Activated naive CD4-positive, alpha-beta T cell treated with anti-CD3 and anti-CD28 coated beads, Interleukin-2, amount 50 U/mL, for 72 hours (primary cell): ENCODE results near the gene ALKBH4. TPM values are rescaled to one million over a fixed set of nuclear protein-coding genes. Genes with fewer than 3 reads are reported as not detected.
"Not testable (repeated sequence)": the region's sequence is repeated elsewhere in the genome, so short reads cannot be mapped to it uniquely, and the experiment has no call there.

Experiments
- ATAC-seq, 2 donors: fragments of 150-1000 bp; cut with Tn5 transposase; 2 replicates each; pipeline ENCODE4 v1.10.0; 2021; ENCODE audit warnings: mild to moderate bottlenecking in 2 of 2, moderate library complexity in 2 of 2
- DNase-seq, 2 donors: peaks; one replicate each; pipeline ENCODE4 v3.0.0; 2021 to 2022; ENCODE audit warnings: low spot score in 2 of 2
- H3K27ac Mint-ChIP-seq, 2 donors: one replicate each; pipeline ENCODE4 v1.8.0; 2022; ENCODE audit warnings: mild to moderate bottlenecking in 2 of 2, mixed read lengths in 2 of 2
- H3K36me3 Mint-ChIP-seq, 2 donors: one replicate each; pipeline ENCODE4 v1.8.0; 2022; ENCODE audit warnings: mixed read lengths in 2 of 2
- H3K9me3 Mint-ChIP-seq, 2 donors: one replicate each; pipeline ENCODE4 v1.8.0; 2022; ENCODE audit warnings: mixed read lengths in 2 of 2
- total RNA-seq, 2 donors: library from RNA; stranded (reverse); gene quantifications; one replicate each; pipeline ENCODE4 v1.2.3, GENCODE V29; 2022

The ALKBH4 gene
- total RNA-seq, 2 donors from 2014 or later: 8.2 to 9.3 TPM

GRCh38 chr7:102484317-102484716 is 19.7 kb upstream of the ALKBH4 start:
- H3K9me3 Mint-ChIP-seq, ATAC-seq, DNase-seq, H3K27ac Mint-ChIP-seq, H3K36me3 Mint-ChIP-seq: not testable (repeated sequence)

GRCh38 chr7:102481962-102482361 is 17.3 kb upstream of the ALKBH4 start:
- H3K27ac Mint-ChIP-seq, H3K36me3 Mint-ChIP-seq, H3K9me3 Mint-ChIP-seq, ATAC-seq: not testable (repeated sequence)
- peak; percentile 1 to 54 for DNase-seq

GRCh38 chr7:102479982-102480637 is 15.4 kb upstream of the ALKBH4 start:
- H3K9me3 Mint-ChIP-seq, H3K27ac Mint-ChIP-seq, ATAC-seq, H3K36me3 Mint-ChIP-seq: not testable (repeated sequence)
- peak; percentile 45 to 60 for DNase-seq

- not testable (repeated sequence) for DNase-seq, H3K27ac Mint-ChIP-seq, H3K36me3 Mint-ChIP-seq, H3K9me3 Mint-ChIP-seq
- peak; percentile 17 to 58 for ATAC-seq
Observed at GRCh38 chr7:102479209-102479584, 14.5 kb upstream of the ALKBH4 start.

- peak within 1 kb of the TSS in 1 of 2 donors; percentile 82 for H3K27ac Mint-ChIP-seq
- ATAC-seq: peak; percentile 81 to 93
- DNase-seq: peak; percentile 76 to 85
- not testable (repeated sequence) for H3K9me3 Mint-ChIP-seq, H3K36me3 Mint-ChIP-seq
Observed at GRCh38 chr7:102478314-102479208, 13.9 kb upstream of the ALKBH4 start, which contains the start of gene POLR2J. Gene POLR2J (minus strand): TSS chr7:102478922. CDS start chr7:102478860, 62 bp downstream.

- not testable (repeated sequence) for ATAC-seq, H3K27ac Mint-ChIP-seq
Observed at GRCh38 chr7:102474736-102475435, 10.2 kb upstream of the ALKBH4 start.

GRCh38 chr7:102474116-102474515 is 9.5 kb upstream of the ALKBH4 start:
- H3K9me3 Mint-ChIP-seq, H3K36me3 Mint-ChIP-seq, H3K27ac Mint-ChIP-seq, ATAC-seq: not testable (repeated sequence)
- peak in 1 of 2 donors; percentile 44 for DNase-seq

More at GRCh38 chr7:102474736-102475435, 10.2 kb upstream of the ALKBH4 start:
- H3K9me3 Mint-ChIP-seq, H3K36me3 Mint-ChIP-seq: not testable (repeated sequence)
- DNase-seq: peak in 1 of 2 donors; percentile 39

- Mint-ChIP-seq H3K36me3 (no peaks in the 10 kb centered on the region), H3K27ac (no peak overlapping the region), H3K9me3 (no peaks in the 10 kb centered on the region)
- DNase-seq (peak in 1 of 2 donors; percentile 52), ATAC-seq (no peak)
Observed at GRCh38 chr7:102473271-102473991, 8.8 kb upstream of the ALKBH4 start.

GRCh38 chr7:102472126-102473041 is 7.7 kb upstream of the ALKBH4 start:
- no peaks in the 10 kb centered on the region for H3K9me3 Mint-ChIP-seq
- ATAC-seq (no peak), DNase-seq (peak in 1 of 2 donors; percentile 54)
- H3K27ac Mint-ChIP-seq: peak overlapping the region; percentile 41 to 86
- H3K36me3 Mint-ChIP-seq: no peaks in the 10 kb centered on the region

- Mint-ChIP-seq H3K36me3 (no peaks in the 10 kb centered on the region), H3K9me3 (no peaks in the 10 kb centered on the region), H3K27ac (peak overlapping the region; percentile 41 to 86)
- DNase-seq (peak in 1 of 2 donors; percentile 55), ATAC-seq (no peak)
Observed at GRCh38 chr7:102471791-102472125, 7.1 kb upstream of the ALKBH4 start.

GRCh38 chr7:102469972-102470825 is 5.5 kb upstream of the ALKBH4 start:
- H3K27ac Mint-ChIP-seq: no peak overlapping the region
- no peaks in the 10 kb centered on the region for H3K9me3 Mint-ChIP-seq
- ATAC-seq: no peak
- peak in 1 of 2 donors; percentile 53 for DNase-seq
- H3K36me3 Mint-ChIP-seq: no peaks in the 10 kb centered on the region

GRCh38 chr7:102469351-102469971 is 4.8 kb upstream of the ALKBH4 start:
- peaks cover 0 to under 1% of the 10 kb centered on the region in 2 donors for H3K36me3 Mint-ChIP-seq
- H3K27ac Mint-ChIP-seq: peak overlapping the region in 1 of 2 donors; percentile 68
- DNase-seq (peak in 1 of 2 donors; percentile 52), ATAC-seq (no peak)
- no peaks in the 10 kb centered on the region for H3K9me3 Mint-ChIP-seq

- DNase-seq (peak in 1 of 2 donors; percentile 53), ATAC-seq (no peak)
- peak overlapping the region; percentile 22 to 68 for H3K27ac Mint-ChIP-seq
- no peaks in the 10 kb centered on the region for H3K9me3 Mint-ChIP-seq
- peaks cover 0 to 5% of the 10 kb centered on the region in 2 donors for H3K36me3 Mint-ChIP-seq
Observed at GRCh38 chr7:102468478-102469350, 4.1 kb upstream of the ALKBH4 start.
